ACC112 (cell line): ENCODE data around the gene SULT2B1.

Experiments used
- H2AFZ ChIP-seq: fragments of 200-600 bp; sonication (generic); one replicate; pipeline ENCODE4 v1.6.0; 2017; ENCODE audit warnings: antibody characterized with exemption, low read length; ENCODE audit not compliant: unreplicated experiment
- H3K27ac ChIP-seq: fragments of 200-600 bp; sonication (generic); 2 replicates; pipeline ENCODE4 v1.5.1; 2014; ENCODE audit warnings: low read depth, mild to moderate bottlenecking, antibody characterized with exemption, low read length, moderate library complexity
- H3K27me3 ChIP-seq: fragments of 200-600 bp; sonication (generic); 2 replicates; pipeline ENCODE4 v1.6.1; 2014; ENCODE audit warnings: mild to moderate bottlenecking, antibody characterized with exemption, low read length, moderate library complexity, mixed read lengths; ENCODE audit not compliant: insufficient read depth
- H3K36me3 ChIP-seq: fragments of 200-600 bp; sonication (generic); 2 replicates; pipeline ENCODE4 v1.6.1; 2016; ENCODE audit warnings: mild to moderate bottlenecking, antibody characterized with exemption, low read length, moderate library complexity, mixed read lengths; ENCODE audit not compliant: insufficient read depth
- H3K4me1 ChIP-seq: fragments of 200-600 bp; sonication (generic); one replicate; pipeline ENCODE4 v1.6.1; 2016; ENCODE audit warnings: low read length, mixed read lengths; ENCODE audit not compliant: insufficient read depth, unreplicated experiment, control insufficient read depth
- H3K4me3 ChIP-seq: fragments of 200-600 bp; sonication (generic); 2 replicates; pipeline ENCODE4 v1.5.1; 2014; ENCODE audit warnings: mild to moderate bottlenecking, low read depth, low read length
- H3K79me2 ChIP-seq: fragments of 200-600 bp; sonication (generic); one replicate; pipeline ENCODE4 v1.6.0; 2016; ENCODE audit warnings: low read length; ENCODE audit not compliant: control insufficient read depth, unreplicated experiment, insufficient read depth

Gene SULT2B1

GRCh38 chr19:48646001-48646721 lies 94.2 kb downstream of the SULT2B1 start, which contains the start of gene CA11:
Gene CA11, minus strand, starts transcription at chr19:48646187. Its CDS starts 555 bp downstream, at chr19:48645632.
- H3K4me3 ChIP-seq: peak within 1 kb of the TSS; percentile 71
- H3K4me1 ChIP-seq: peaks cover 6% of the 10 kb centered on the region
- H3K27ac ChIP-seq: no peak within 1 kb of the TSS
- no peaks in the 10 kb centered on the region for H3K27me3 ChIP-seq
- H2AFZ ChIP-seq: peak within 1 kb of the TSS; percentile 59
- no peaks in the 10 kb centered on the region for H3K36me3 ChIP-seq
- H3K79me2 ChIP-seq: no peaks in the 10 kb centered on the region

DNA sequence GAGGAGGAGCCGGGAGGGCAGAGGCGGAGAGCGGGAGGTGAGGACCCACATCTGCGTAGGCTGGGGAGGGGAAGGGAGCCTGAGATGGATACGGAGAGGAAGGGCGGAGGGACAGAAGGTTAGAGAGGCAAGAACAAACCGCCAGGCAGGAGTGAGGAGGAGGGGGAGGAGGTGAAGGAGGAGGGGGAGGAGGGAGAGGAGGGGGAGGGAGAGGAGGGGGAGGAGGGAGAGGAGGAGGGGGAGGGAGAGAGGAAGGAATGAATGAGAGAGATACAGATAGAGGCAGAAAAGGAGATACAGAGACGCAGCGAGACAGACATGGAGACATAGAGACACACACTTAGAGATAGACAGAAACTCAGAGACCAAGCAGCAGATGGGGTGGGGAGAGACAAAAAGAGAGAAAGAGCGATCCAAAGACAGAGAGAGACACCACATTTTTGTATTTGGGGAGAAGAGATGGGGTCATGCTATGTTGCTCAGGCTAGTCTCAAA lies 94.8 kb downstream of the SULT2B1 start:
- H3K27me3 ChIP-seq: no peaks in the 10 kb centered on the region
- peaks cover 6% of the 10 kb centered on the region for H3K4me1 ChIP-seq
- H3K27ac ChIP-seq: no peak overlapping the region
- peak overlapping the region; percentile 71 for H3K4me3 ChIP-seq
- H3K79me2 ChIP-seq: no peaks in the 10 kb centered on the region
- H3K36me3 ChIP-seq: no peaks in the 10 kb centered on the region
- no peak overlapping the region for H2AFZ ChIP-seq

DNA sequence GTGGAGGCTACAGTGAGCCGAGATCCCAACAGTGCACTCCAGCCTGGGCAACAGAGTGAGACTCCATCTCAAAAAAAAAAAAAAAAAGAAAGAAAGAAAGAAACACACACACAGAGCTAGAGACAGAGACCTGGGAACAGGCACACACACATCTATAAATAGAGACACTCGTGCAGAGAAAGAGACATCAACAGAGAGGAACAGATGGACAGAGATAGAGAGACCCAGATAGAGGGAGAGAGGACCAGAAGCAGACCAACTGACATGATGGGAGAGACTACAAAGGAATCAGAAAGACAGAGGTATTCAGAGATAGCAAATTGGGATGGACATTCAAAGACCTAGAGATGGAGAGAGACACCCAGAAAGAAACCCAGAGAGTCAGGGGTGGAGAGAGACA lies 96.2 kb downstream of the SULT2B1 start:
- peaks cover 6% of the 10 kb centered on the region for H3K4me1 ChIP-seq
- no peak overlapping the region for H3K27ac ChIP-seq
- no peaks in the 10 kb centered on the region for H3K27me3 ChIP-seq
- no peak overlapping the region for H3K4me3 ChIP-seq
- no peaks in the 10 kb centered on the region for H3K36me3 ChIP-seq
- H2AFZ ChIP-seq: no peak overlapping the region
- H3K79me2 ChIP-seq: no peaks in the 10 kb centered on the region
